SK-N-SH (cell line): ENCODE results near the gene PRKN. TPM values are rescaled to one million over a fixed set of nuclear protein-coding genes. Genes with fewer than 3 reads are reported as not detected.

Experiments
- CTCF ChIA-PET: fragments of 300-600, 350-600 bp; formaldehyde crosslinking; extraction: SDS; loops from one replicate; lab custom pipeline; 2021; lab: Yijun Ruan, JAX
- POLR2A ChIA-PET: fragments of 350-600 bp; sonication (Branson Sonifier 250); formaldehyde crosslinking; extraction: SDS; loops from one replicate; lab custom pipeline; 2020; ENCODE audit warnings: antibody characterized with exemption, inconsistent platforms; lab: Yijun Ruan, JAX
- DNase-seq: peaks from one replicate; pipeline ENCODE4 v3.0.0; 2012
- H2AFZ ChIP-seq: fragments of 200-600 bp; sonication (generic); 2 replicates; pipeline ENCODE4 v1.8.1; 2016; ENCODE audit warnings: antibody characterized with exemption, mild to moderate bottlenecking, low read depth
- H3F3A ChIP-seq: fragments of 200-600 bp; sonication (generic); replicated peaks from 2 replicates; pipeline ENCODE3; 2016; ENCODE audit warnings: antibody characterized with exemption, mild to moderate bottlenecking; ENCODE audit not compliant: insufficient read depth
- H3K27ac ChIP-seq, 2 experiments: fragments of 200-500 bp in 1 of 2; fragments of 200-600 bp in 1 of 2; sonication (Bioruptor generic) in 1 of 2; sonication (generic), shearing (Covaris generic) in 1 of 2; 2 replicates each; pipeline versions ENCODE4 v1.5.1 to v1.6.1; 2014 to 2016; ENCODE audit warnings: low read depth in 2 of 2, inconsistent platforms in 1 of 2, low read length in 1 of 2, mild to moderate bottlenecking in 1 of 2, mixed read lengths in 1 of 2
- H3K27me3 ChIP-seq: fragments of 200-600 bp; sonication (generic), shearing (Covaris generic); 2 replicates; pipeline ENCODE4 v1.6.1; 2016; ENCODE audit warnings: mixed run types; ENCODE audit not compliant: insufficient read depth
- H3K36me3 ChIP-seq, 2 experiments: fragments of 200-500 bp in 1 of 2; fragments of 200-600 bp in 1 of 2; sonication (Bioruptor generic) in 1 of 2; sonication (generic) in 1 of 2; replicated peaks in 1 of 2; 2 replicates each; pipeline versions ENCODE3 to v1.5.1; 2014 to 2016; ENCODE audit warnings: low read length in 1 of 2, mild to moderate bottlenecking in 1 of 2; ENCODE audit not compliant: insufficient read depth in 2 of 2, control insufficient read depth in 1 of 2
- H3K4me1 ChIP-seq, 2 experiments: fragments of 200-500 bp in 1 of 2; fragments of 200-600 bp in 1 of 2; sonication (Bioruptor generic) in 1 of 2; sonication (generic), shearing (Covaris generic) in 1 of 2; 2 replicates each; pipeline versions ENCODE4 v1.5.1 to v1.6.1; 2014 to 2016; ENCODE audit warnings: low read depth in 1 of 2, low read length in 1 of 2, mixed run types in 1 of 2; ENCODE audit not compliant: insufficient read depth in 2 of 2, control insufficient read depth in 1 of 2
- H3K4me2 ChIP-seq: fragments of 200-600 bp; sonication (generic), shearing (Covaris generic); 2 replicates; pipeline ENCODE4 v1.6.1; 2017; ENCODE audit warnings: mixed run types
- H3K4me3 ChIP-seq, 2 experiments: fragments of 200-500 bp in 1 of 2; fragments of 200-600 bp in 1 of 2; sonication (Bioruptor generic) in 1 of 2; sonication (generic), shearing (Covaris generic) in 1 of 2; 2 replicates each; pipeline versions ENCODE4 v1.5.1 to v1.8.1; 2014 to 2016; ENCODE audit warnings: low read depth in 2 of 2, inconsistent platforms in 1 of 2, low read length in 1 of 2, mild to moderate bottlenecking in 1 of 2, mixed read lengths in 1 of 2, moderate library complexity in 1 of 2
- H3K79me2 ChIP-seq: fragments of 200-600 bp; sonication (generic); 2 replicates; pipeline ENCODE4 v1.8.1; 2017; ENCODE audit warnings: mild to moderate bottlenecking; ENCODE audit not compliant: insufficient read depth
- H3K9ac ChIP-seq: fragments of 200-600 bp; sonication (generic); 2 replicates; pipeline ENCODE4 v1.6.1; 2017; ENCODE audit warnings: mixed run types
- H3K9me2 ChIP-seq: fragments of 200-600 bp; sonication (generic); 2 replicates; pipeline ENCODE4 v1.6.1; 2017; ENCODE audit warnings: mixed run types
- H3K9me3 ChIP-seq: fragments of 200-600 bp; sonication (generic); 2 replicates; pipeline ENCODE4 v1.6.1; 2017; ENCODE audit warnings: mixed run types, mild to moderate bottlenecking, moderate library complexity
- H4K20me1 ChIP-seq: fragments of 200-600 bp; sonication (generic); 2 replicates; pipeline ENCODE4 v1.6.1; 2017; ENCODE audit warnings: mild to moderate bottlenecking, mixed run types; ENCODE audit not compliant: insufficient read depth
- CHD2 ChIP-seq: fragments of 150-350 bp; IDR thresholded peaks from 2 replicates; pipeline ENCODE4 v1.6.1; 2018; ENCODE audit warnings: low read length; ENCODE audit not compliant: partially characterized antibody
- EZH2phosphoT487 ChIP-seq: fragments of 200-600 bp; sonication (generic); IDR thresholded peaks from 2 replicates; pipeline ENCODE4 v1.6.1; 2017; ENCODE audit warnings: low read depth, mixed run types, mild to moderate bottlenecking, antibody characterized with exemption, moderate library complexity, borderline replicate concordance
- FOSL2 ChIP-seq: IDR thresholded peaks from 2 replicates; pipeline ENCODE4 v1.4.0; 2012; ENCODE audit warnings: low read depth, mild to moderate bottlenecking, moderate library complexity, borderline replicate concordance
- FOXJ3 ChIP-seq: sonication (generic); formaldehyde crosslinking; IDR thresholded peaks from 2 replicates; pipeline ENCODE4 v1.5.1; 2020; ENCODE audit warnings: mild to moderate bottlenecking, missing genetic modification reagents
- IRF3 ChIP-seq: fragments of 150-350 bp; IDR thresholded peaks from 2 replicates; pipeline ENCODE4 v1.6.1; 2016; ENCODE audit warnings: mild to moderate bottlenecking, low read depth, low read length
- PBX3 ChIP-seq: IDR thresholded peaks from 2 replicates; pipeline ENCODE4; 2012
- RXRA ChIP-seq: IDR thresholded peaks from 2 replicates; pipeline ENCODE4 v1.4.0; 2012; ENCODE audit warnings: low read depth, mild to moderate bottlenecking, borderline replicate concordance
- SIN3A ChIP-seq: IDR thresholded peaks from 2 replicates; pipeline ENCODE4 v1.6.1; 2012; ENCODE audit warnings: low read depth, mild to moderate bottlenecking, low read length, moderate library complexity, borderline replicate concordance
- TCF12 ChIP-seq: IDR thresholded peaks from 2 replicates; pipeline ENCODE4 v1.4.0; 2012
- TEAD4 ChIP-seq: IDR thresholded peaks from 2 replicates; pipeline ENCODE4 v1.4.0; 2012; ENCODE audit warnings: mild to moderate bottlenecking, borderline replicate concordance; ENCODE audit not compliant: insufficient read depth
- USF2 ChIP-seq: fragments of 150-350 bp; IDR thresholded peaks from 2 replicates; pipeline ENCODE4 v1.6.1; 2017; ENCODE audit warnings: antibody characterized with exemption, low read length, low read depth, borderline replicate concordance
- whole genome bisulfite sequencing: methylation state at CpG from one replicate; pipeline ENCODE4 v1.1.6; 2017; ENCODE audit warnings: low lambda C conversion rate; 5-methylcytosine and 5-hydroxymethylcytosine counted together
- polyA plus RNA-seq, 3 experiments: library from polyadenylated mRNA; depleted of rRNA; stranded (reverse); fragments of >200 nt; gene quantifications; 2 replicates each; pipeline ENCODE4 v1.2.3, GENCODE V29; 2012
- TF ChIP-seq, protein P1 (sequence below): IDR thresholded peaks from 2 replicates; pipeline ENCODE4 v1.4.0; 2012; ENCODE audit warnings: low read depth, borderline replicate concordance

PRKN gene
- polyA plus RNA-seq, 1 of the 3 experiments (the other 2 are of a cell fraction): 0.76 TPM

DNA sequence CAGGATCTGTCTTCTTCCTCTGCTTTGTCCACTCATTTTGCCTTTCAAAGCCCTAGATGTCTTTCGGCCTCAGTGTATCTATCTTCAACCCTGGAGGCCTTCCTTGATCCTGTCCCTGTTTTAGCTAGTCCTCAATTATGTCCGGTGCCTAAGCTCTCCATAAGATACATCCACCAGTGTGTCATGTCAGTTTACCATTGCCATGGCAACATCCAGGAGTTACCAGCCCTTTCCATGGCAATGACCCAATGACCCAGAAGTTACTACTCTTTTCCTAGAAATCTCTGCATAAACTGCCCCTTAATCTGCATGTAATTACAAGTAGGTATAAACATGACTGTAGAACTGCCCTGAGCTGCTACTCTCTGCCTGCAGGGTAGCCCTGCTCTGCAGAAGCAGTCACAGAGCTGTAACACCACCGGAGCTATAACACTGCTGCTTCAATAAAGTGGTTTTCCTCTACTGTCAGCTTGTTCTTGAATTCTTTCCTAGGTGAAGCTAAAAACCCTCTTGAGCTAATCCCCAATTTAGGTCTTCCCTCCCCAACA is 741.6 kb downstream of the PRKN start:
- Histone ChIP-seq H3K27ac (no peak overlapping the region), H3K27me3 (no peaks in the 10 kb centered on the region), H2AFZ (no peak overlapping the region), H3K36me3 (no peaks in the 10 kb centered on the region), H4K20me1 (no peaks in the 10 kb centered on the region), H3K9me3 (no peaks in the 10 kb centered on the region; the same call in 1 of the 2 replicates), H3K4me1 (no peaks in the 10 kb centered on the region), H3K4me3 (no peak overlapping the region), H3F3A (no peaks in the 10 kb centered on the region), H3K9me2 (no peaks in the 10 kb centered on the region), H3K4me2 (no peak overlapping the region), H3K9ac (no peak overlapping the region), H3K79me2 (no peaks in the 10 kb centered on the region)
- no peak for DNase-seq
- POLR2A ChIA-PET: interaction anchor here (0.5 kb wide), 1 partner anchor 20 kb away, joined by 3 read pairs; no protein-coding TSS in a partner anchor
- 21% methylated on average over 3 of the region's 3 CpGs for WGBS
- no peak for TF ChIP-seq FOXJ3 (CRISPR knock-in tag)
- TF ChIP-seq SIN3A: no peak
- no peak for TF ChIP-seq PBX3
- TF ChIP-seq CHD2: no peak
- TF ChIP-seq TEAD4: no peak
- no peak for TF ChIP-seq FOSL2
- no peak for TF ChIP-seq IRF3
- TF ChIP-seq RXRA: no peak
- TF ChIP-seq, protein P1, sequence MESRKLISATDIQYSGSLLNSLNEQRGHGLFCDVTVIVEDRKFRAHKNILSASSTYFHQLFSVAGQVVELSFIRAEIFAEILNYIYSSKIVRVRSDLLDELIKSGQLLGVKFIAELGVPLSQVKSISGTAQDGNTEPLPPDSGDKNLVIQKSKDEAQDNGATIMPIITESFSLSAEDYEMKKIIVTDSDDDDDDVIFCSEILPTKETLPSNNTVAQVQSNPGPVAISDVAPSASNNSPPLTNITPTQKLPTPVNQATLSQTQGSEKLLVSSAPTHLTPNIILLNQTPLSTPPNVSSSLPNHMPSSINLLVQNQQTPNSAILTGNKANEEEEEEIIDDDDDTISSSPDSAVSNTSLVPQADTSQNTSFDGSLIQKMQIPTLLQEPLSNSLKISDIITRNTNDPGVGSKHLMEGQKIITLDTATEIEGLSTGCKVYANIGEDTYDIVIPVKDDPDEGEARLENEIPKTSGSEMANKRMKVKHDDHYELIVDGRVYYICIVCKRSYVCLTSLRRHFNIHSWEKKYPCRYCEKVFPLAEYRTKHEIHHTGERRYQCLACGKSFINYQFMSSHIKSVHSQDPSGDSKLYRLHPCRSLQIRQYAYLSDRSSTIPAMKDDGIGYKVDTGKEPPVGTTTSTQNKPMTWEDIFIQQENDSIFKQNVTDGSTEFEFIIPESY: no peak
- TF ChIP-seq USF2: no peak
- TF ChIP-seq TCF12: no peak
- TF ChIP-seq EZH2phosphoT487: no peak
- CTCF ChIA-PET: interaction anchor here (0.5 to 1.1 kb wide), 3 partner anchors 10 to 162 kb away, joined by 3 read pairs; no protein-coding TSS in a partner anchor
